GM13976 (cell line): Measurements from ENCODE around the gene SRSF2.
A peak's percentile ranks its signal among the peaks of the same experiment; 100 is the strongest.

Source experiments
- DNase-seq: peaks from one replicate; pipeline ENCODE4 v3.0.0; 2012; ENCODE audit warnings: low spot score
- in situ Hi-C: fragments of 300-500 bp; cut with MboI; formaldehyde crosslinking; loops from one replicate; pipeline ENCODE4 v1.12.0; 2022; ENCODE audit warnings: low sequenced_read_pairs, mixed read lengths, inconsistent platforms; ENCODE audit not compliant: unreplicated experiment
- TF ChIP-seq, protein P1 (sequence below): IDR thresholded peaks from 2 replicates; pipeline ENCODE4 v1.5.1; 2012; ENCODE audit warnings: borderline replicate concordance, mild to moderate bottlenecking; ENCODE audit not compliant: insufficient read depth; ENCODE audit errors: extremely low read depth, missing control alignments, control extremely low read depth

Gene SRSF2, protein sequence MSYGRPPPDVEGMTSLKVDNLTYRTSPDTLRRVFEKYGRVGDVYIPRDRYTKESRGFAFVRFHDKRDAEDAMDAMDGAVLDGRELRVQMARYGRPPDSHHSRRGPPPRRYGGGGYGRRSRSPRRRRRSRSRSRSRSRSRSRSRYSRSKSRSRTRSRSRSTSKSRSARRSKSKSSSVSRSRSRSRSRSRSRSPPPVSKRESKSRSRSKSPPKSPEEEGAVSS

DNA sequence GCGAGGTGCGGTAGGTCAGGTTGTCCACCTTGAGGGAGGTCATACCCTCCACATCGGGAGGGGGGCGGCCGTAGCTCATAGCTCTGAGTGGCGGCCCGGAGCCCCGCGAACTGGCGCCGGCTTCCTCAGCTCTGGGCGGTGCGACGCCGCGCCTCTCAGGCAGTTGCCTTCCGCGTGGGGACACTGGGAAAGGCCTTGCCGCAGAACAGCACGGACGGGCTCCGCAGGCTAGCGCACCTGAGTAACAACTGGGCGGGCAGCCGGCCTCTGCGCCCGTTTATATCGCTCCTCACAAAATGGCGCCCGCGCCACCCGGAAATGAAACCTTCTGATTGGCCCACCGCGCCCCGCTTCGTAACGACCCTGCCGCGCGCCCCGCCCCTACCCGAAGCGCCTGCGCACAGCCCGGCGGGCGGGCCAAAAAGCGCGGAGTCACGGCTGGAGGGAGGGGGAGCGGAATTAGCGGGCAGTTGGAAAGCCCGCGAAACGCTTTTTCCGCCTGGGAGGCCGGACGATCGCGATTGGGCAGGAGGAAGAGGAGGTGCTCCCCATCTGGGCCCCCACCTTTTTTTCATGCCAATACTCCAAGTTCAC, at the start of gene SRSF2:
Gene SRSF2, minus strand, starts transcription at position 250 of the 594 bp plus-strand sequence. Its CDS starts 171 bp downstream, at position 79.
- in situ Hi-C loops: no loop called here
- peak; percentile 97 for DNase-seq
- TF ChIP-seq, protein P1, sequence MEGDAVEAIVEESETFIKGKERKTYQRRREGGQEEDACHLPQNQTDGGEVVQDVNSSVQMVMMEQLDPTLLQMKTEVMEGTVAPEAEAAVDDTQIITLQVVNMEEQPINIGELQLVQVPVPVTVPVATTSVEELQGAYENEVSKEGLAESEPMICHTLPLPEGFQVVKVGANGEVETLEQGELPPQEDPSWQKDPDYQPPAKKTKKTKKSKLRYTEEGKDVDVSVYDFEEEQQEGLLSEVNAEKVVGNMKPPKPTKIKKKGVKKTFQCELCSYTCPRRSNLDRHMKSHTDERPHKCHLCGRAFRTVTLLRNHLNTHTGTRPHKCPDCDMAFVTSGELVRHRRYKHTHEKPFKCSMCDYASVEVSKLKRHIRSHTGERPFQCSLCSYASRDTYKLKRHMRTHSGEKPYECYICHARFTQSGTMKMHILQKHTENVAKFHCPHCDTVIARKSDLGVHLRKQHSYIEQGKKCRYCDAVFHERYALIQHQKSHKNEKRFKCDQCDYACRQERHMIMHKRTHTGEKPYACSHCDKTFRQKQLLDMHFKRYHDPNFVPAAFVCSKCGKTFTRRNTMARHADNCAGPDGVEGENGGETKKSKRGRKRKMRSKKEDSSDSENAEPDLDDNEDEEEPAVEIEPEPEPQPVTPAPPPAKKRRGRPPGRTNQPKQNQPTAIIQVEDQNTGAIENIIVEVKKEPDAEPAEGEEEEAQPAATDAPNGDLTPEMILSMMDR: no peak

DNA sequence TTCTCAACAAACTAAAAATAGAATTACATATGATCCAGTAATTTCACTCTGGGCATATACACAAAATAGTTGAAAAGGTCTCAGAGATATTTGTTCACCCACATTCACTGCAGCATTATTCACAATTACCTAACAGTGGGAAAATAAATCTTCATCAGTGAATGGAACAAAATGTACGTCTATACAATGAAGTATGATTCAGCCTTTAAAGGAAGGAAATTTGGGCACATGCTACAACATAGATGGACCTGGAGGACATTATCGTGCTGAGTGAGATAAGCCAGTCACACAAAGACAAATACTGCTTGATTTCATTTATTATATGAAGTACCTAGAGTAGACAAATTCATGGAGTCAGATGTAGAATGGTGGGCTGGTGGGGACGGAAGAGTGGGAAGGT, 47.8 kb upstream of the SRSF2 start:
- in situ Hi-C loops: no loop called here
- no peak for DNase-seq
- TF ChIP-seq, protein P1: no peak

DNA sequence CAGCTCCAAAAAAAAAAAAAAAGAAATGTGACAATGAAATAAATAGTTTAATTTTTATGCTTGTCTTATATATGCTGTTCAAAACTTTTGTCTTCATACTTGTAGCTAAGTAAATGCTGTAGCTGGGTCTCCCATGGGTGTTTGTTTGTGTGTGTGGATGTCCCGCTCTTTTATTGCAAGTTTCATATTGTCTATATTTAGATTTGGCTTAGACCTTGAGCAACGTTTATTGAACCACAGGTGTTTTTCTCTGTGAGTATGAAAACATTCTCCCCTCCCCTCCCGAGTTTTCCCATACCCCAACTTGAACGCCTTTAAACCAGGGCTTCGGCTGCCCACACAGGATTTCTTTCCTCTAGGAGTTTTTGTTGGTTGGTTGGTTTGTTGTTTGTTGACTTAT, 46.0 kb upstream of the SRSF2 start:
- TF ChIP-seq, protein P1: no peak
- peak; percentile 26 for DNase-seq
- in situ Hi-C loops: no loop called here

DNA sequence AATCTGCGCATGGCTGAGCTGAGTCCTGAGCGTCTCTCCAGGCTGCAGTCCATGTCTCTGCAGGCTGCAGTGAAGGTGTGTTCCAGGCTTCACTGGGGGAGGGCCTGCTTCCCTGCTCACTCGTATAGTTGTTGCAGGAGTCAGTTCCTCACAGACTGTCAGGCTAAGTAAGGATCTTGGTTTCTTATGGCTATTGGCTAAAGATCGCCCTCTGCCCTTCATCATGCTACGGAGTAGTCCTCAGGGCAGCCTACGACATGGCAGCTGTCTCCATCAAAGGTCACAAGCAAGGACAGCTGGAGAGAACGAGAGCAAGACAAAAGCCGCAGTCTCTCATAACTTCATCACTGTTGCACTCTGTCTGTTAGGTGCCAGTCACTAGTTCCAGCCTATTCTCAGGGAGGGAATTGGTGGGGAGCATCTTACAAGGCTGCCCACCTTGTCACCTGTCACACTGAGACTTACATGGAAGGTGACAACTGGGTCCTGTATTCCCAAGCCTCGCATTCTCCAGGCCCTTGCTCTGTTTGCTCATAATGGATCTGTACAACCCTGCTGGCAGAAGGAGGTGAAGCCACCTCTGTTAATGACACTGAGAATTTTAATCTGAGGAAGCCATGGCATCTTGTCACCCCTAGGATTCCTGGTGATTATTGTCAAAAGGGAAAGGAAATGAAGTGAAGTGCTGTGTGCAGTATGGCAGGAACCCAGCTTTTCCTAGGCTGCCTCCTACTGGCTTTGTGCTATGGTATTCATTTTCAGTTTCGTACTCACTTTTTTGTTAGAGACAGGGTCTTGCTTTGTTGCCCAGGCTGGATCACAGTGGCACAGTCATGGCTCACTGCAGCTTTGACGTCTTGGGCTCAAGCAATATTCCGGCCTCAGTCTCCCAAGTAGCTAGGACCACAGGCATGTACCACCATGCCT, 44.2 kb upstream of the SRSF2 start:
- in situ Hi-C loops: no loop called here
- DNase-seq: no peak
- TF ChIP-seq, protein P1: peak; percentile 21

DNA sequence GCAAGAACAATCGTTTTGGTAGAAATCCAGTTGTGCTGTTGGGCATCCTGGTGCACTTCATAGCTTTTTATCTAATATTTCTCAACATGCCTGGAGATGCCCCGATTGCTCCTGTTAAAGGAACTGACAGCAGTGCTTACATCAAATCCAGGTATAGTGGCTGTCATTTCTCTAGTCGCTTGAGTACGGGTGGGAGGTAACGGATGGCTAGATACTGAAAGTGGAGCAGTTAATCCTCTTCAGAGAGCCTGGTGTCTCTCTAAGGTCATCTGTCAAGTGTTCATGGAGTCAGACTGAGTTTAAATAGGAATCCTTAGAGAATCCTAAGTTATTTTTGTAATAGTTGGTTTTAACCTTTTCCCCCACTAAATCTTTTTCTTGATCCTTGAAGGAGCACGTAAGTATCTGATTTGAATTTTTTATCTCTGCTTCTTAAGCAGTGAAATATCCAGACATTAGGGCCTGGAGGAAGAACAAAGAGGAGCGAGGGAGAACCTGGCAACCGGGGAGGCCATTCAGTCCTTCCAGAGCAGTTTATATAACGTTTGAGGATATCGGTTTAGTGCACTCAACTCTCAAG, 38.0 kb upstream of the SRSF2 start:
- DNase-seq: no peak
- TF ChIP-seq, protein P1: no peak
- in situ Hi-C loops: no loop called here

DNA sequence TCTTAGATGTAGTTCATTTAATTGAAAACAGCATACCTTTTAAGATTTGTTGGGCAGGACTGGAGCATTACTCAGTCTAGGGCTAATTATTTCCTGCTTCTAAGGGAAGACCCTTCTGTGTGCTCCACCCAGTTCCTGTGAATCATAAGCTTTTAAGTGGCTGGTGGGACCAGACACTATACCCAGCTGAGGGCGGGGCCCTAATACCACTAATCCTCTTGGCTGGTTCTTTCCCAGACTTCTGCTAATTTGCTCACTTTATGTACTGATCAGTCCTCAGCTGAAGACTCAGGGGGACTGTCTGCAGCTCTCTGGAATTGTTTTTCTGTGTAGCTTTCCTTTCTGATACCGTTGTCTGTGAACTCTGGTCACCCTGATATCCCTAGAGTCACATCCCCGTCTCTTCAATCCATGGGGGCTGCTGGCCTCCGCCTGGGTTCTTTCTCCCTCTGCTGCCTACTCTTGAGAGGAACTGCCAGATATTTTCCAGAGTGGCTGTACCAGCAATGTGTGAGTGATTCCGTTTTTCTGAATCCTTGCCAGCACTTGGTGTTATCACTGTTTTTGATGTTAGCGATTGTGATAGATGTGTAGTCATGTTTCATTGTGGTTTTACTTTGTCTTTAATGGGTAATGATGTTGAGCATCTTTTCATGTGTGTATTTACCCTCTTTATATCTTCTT, 35.9 kb upstream of the SRSF2 start:
- in situ Hi-C loops: no loop called here
- no peak for DNase-seq
- TF ChIP-seq, protein P1: no peak
